ENCODE measurements around the gene ZNF174.

Gene ZNF174

DNA sequence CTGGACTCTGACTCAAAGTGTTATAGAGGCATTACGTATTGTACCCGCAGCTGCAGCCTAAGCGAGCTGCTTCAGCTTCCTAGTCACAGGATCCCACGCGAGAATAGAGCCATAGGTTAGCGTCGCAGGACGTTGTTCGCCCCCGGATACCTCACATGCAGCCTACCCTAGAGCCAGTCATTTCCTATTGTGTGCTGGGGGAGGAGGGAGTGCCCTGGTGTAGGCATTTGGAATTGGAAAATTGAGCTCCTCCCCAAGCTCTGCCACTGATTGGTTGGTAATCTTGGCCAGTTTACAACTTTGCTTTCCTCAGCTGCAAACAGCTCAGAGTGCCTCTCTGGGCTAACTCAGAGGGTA lies 43.0 kb downstream of the ZNF174 start:
- DNase-seq, result peak; percentile 40

DNA sequence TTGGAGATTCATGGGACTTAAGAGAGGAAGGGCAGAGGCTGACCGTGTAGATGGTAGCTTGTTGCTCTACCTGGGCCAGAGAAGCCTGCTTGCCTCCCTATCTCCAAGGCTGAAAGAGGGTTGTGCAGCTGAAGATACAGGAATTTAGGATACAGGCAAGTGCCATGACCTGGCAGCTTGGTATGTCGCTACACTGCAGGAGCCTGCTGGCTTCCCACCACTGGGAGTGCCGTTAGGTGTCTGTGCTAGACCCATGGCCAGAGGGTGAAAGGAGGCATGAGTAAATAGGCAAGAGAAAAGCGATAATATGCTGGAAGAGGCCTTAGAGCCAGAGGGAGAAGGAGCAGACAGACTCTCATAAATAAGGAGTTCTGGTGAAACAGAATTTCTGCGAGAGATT lies 53.1 kb downstream of the ZNF174 start:
- DNase-seq, result no peak

DNA sequence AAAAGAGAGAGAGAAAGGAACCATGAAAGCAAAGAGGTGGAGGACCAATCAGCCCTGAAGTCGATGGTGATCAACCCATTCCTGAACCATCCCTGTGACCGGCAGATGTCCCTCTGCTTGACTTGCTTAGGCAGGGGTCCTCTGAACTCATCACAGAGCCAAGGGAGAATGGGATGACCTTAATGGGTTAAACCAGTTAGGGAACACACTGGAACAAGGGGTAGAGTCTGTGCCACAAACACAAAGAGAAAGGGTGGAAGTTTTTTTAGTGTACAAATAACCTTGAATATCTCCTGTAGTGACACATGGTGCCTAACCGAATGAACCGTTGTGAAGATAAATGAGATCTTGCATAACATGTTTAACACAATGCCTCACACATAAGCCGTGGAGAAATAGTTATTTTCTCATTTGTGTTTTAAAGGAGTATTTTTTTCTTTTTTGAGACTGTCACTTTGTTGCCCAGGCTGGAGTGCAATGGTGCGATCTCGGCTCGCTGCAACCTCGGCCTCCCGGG lies 53.7 kb downstream of the ZNF174 start:
- DNase-seq, result no peak

DNA sequence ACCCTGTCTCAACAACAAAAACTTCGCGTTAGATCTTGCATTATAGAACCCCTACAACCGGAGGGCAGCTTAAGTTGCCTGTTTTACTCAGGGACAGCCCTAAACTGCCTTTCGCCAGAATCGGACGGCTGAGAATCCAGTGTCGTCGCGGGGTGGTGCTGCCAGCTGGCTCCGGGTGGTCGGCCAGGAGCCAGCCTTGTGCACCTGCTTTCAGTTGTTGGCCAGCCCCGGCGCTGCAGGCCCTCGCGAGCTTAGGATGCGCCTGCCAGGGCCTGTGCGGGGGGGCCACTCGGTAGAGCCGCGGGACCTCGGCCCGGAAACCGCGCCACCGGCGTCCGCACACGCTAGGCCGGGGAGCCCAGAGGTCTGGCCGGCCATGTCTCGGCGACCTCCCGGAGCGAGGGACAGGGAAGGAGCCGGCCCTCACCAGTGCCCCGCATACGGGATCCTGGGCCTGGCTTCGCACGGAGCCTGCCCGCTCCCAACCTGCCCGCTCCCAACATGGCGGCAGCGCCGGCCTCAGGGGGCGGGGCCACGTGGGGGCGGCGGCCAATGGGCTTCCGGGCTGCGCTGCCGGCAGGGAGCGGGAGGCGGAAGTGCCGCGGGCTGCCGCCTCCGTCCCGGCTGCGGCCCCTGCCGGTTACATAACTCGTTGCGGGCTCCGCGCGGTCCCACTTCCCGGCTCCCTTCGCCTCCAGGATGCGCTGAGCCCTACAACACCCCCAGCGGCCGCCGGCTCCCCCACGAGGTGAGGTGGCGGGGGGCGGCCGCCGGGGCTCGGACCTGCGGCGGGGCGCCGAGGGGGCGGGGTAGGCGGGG lies 56.6 kb downstream of the ZNF174 start:
- DNase-seq, result peak; percentile 55

DNA sequence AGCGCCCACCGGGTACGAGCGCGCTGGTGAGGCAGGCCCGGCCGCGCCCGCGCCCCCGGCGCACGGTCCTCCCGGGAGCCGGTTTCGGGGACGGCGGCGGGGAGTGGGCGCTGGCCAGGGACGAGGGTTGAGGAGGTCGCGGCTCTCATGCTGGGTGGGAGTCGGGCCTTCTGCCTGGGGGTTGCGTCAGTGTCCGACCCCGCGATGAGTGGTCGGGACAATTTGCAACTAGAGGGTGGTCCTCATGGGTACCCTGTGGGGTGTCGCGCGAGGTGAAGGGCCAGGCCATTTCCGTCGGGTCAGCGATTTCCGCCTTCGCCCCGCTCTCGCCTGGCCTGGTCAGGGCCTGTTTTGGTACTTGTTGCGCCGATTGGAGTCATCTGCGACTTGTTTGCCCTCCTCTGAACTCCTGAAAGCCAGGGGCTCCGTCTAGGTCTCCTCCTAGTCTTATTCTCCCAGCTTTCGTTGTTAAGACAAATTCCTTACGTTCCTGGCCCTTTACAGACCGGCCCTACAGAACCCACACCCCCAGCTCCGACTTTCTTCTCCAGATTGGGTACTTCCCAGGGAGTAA lies 57.4 kb downstream of the ZNF174 start:
- DNase-seq, result no peak

DNA sequence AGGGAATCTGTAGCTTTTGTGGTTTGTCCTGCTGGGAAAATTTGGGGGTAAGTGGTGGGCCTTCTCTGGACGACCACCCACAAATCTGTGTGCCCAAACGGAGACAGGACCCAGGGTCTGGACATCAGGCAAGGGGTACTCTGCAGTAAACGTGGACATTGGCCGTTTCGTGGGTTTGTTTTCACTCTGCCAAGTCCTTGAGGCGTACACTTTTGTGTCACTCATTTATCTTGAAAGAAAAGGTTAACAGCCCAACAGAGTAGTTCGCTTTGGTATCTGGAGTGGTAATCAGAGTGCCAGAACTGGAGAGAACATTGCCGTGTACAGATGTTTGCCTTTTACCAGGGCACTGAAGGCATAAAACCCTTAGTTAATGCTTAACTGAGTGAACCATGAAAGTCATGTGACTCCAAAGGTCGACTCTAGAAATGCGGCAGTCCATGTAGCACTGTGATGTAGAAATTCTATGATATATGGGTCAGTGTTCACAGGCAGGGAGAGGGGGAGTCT lies 57.9 kb downstream of the ZNF174 start:
- DNase-seq, result peak; percentile 2
